Fibroblast of the conjunctiva (primary cell): ENCODE results near the gene SLC2A9.

ENCODE experiments used
- DNase-seq: peaks from one replicate; pipeline ENCODE4 v3.0.0-alpha.2; 2010; ENCODE audit warnings: low read depth

Gene SLC2A9

GRCh38 chr4:9962611-9963314 is 58.5 kb downstream of the SLC2A9 start:
- DNase-seq: no peak

DNA sequence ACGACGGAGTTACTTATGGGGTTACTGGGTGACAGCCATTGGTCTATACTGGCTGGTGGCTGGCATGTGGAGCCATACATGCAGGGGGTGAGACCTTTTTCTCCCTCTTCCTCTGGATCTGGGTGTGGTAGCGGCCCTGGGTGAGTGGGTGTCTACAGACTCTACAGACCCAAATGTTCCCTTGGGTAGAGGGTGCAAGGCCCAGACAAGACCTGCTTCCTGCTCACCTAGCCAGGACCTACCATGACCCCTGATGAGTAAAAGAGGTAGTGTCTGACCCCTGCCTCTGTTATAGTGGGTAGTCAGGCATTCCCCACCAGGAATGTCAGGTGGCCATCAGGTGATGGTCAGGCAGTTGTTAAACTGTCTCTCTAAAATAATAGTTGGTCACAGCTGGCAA is 66.8 kb downstream of the SLC2A9 start:
- no peak for DNase-seq

DNA sequence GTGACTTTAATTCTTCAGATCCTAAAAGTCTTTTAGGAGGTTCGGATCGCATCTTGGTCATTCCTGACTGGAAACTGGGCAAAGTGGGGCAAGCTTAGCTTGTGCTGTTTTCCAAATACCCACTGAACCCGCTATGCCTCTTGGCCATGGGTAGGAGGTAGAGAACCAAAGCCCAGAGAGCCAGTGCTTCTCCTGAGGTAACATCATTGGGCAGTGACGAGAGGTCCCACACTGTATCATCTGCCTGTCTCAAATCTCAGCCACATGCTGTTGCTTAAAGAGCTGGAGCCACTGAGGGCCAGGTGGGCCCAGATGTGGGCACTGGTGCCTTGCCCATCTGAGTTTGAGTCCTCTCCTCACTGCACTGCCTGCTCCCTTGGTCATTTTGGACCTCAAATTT is 68.2 kb downstream of the SLC2A9 start:
- no peak for DNase-seq

GRCh38 chr4:9952415-9952950 is 68.8 kb downstream of the SLC2A9 start:
- DNase-seq: no peak

DNA sequence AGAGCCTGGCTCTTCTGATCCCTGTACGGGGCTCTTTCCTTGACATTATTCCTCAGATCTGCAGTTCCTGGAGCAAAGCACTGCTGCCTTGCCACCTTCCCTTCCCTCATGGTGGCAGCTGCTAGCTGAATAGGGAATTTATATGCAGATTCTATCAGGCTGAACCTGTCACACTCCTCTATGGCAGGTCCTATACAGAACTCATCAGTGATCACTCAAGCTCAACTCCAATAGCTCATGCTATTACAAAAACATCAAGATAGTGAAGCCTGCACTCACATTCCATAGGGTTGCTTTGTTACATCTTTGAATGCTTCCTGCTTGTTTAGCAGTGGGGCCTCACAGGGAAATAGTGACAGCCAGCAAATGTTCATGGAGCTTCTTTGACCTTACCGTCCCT is 71.7 kb downstream of the SLC2A9 start:
- DNase-seq: no peak

DNA sequence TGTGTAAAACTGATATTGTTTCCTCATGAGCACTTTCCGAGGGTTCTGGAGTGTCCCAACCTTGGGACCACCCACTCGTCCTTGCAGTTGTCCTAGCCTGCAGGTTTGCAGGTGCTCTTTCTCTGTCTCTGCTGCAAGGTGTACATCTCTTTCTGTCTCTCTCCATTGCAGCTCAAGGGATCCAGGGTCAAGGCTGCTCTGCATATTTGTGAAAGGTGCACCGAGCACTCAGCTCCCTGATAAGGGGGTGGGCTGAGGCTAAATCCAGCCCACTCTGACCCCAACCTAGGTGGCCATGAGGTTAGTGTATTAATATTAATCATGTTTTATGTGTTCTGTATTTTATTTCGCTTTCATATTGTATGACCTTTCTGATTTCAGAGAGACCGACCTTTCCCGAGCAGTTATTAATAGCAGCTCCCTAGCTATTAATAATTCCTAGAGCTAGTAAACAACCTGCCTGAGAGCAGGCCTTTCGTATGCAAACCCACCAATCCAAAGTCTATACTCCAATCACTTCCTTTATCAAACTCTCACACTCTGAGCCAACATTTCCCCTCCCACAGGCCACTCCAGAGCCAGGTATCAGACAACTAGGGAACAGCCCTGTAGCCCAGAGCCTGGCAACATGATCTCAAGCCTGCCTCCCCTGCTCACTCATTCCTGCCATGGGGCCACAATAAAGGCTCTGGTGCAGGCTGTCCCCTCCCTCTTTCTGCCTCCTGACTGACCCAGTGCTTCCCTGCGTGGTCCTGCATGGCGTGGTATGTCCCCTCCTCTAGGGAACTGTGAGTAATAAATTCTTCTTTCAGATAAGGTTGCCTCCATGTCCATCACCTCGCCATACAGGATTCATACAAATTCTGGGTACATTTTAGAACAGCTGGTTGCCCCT is 73.9 kb downstream of the SLC2A9 start:
- DNase-seq: no peak

DNA sequence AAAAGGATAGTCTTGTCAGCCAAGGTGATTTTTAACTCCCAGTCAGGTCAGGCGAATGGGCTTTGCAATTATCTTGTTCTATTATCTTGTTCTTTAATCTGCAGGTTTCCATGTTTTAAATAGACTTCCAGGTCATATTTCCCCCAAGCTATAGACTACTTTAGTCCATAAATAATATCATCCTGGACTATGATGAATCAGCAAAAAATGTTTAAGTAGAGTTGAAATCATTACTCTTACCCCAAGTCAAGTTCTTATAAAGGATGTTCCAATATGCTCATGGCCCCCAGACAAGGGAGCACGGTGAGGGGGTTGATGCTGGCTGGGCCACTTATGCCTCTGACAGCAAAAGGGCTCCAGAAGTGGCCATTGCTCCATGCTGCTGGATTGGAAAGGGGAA is 75.1 kb downstream of the SLC2A9 start:
- DNase-seq: no peak

DNA sequence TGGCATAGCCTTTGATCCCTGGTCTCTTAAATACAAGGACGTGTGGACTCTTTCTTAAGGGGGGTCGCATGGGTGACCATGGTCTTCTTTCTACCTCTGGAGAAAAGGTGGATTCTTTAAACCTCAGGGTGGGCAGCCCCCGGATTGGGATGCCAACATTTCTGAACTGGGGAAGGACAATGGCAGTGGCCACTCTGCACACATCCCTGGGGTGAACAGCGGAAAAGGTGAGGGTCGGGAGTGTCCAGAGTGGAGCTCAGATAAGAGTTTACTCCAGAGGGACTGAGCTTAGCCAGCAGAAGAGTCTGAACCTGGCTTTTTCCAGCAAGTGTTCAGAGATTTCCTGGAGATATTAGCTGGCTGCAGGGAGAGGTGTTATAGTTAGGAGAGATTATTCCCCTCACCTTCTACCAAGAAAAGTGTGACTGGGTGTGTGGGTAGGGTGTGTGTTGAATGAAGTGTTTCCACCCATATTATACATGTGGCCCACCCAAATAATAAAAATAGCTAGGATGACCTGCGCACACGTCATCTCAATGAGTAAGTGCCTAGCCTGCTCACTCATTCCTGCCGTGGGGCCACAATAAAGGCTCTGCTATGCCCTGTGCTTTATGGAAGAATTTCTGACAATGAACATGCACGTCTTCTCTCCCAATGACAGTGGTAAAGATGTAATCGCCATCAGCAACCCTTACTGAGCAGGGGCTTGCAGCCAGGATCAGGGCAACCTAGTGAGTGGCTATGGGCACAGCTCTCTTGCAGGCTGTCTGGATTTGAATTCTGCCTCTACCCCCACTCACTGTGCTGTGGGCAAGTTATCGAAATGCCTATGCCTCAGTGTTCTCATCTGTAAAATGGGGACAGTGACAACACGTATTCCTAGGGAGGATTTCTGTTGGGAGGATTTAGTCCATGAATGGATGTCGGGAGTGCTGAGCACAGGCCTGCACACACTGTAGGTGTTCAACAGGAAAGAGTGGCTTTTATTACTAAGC is 76.6 kb downstream of the SLC2A9 start:
- DNase-seq: no peak

- no peak for DNase-seq
Observed at GRCh38 chr4:9943761-9944160, 77.5 kb downstream of the SLC2A9 start.

DNA sequence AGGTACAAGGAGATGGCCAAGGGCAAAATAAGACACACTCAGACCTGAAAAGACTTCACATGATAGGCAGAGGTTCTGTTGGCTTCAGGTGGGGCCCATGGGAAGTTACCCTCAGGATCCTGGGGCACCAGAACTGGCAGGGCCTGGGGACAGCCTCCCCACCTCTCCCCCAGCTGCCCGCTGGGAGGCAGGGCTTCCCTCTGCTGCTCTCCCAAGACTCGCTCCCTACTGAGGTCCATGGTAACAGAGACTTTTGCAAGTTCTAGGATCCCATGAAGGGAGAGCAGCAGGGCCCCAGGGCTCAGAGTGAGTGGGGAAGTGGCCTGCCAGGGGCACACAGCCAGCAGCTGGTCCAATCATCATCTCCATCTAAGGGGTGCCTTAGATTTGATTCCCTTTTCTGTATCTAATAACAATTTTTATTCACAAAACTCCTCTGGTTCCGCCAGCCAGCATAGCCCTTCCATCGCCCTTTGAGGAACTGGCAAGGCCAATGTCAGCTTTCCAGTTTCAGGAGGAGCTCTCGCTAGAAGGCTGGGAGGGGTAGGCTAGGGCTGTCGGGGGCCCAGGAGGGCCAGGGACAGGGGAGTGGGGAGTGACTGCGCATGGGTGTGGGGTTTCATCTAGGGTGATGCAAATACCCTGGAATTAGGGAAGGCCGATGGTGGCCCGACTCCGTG is 78.2 kb downstream of the SLC2A9 start:
- no peak for DNase-seq

DNA sequence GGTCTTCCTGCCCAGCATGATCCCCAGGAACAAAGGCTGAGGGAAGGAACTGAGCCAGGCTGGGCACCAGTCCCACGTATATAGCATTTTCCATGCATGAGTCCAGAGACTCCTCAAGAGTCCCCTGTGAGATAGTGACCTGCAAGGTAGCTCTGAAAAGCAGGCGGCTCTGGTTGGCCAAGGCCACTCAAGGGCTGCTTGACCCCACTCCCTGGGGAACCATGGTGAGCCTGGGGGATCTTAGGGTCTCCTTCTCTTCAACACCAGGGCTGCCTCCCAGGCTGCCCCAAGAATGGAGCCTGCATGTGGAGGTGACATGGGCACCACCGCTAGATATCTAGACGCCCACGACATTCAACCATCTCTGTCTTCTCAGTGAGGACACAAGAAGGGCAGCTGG is 79.2 kb downstream of the SLC2A9 start:
- DNase-seq: no peak

DNA sequence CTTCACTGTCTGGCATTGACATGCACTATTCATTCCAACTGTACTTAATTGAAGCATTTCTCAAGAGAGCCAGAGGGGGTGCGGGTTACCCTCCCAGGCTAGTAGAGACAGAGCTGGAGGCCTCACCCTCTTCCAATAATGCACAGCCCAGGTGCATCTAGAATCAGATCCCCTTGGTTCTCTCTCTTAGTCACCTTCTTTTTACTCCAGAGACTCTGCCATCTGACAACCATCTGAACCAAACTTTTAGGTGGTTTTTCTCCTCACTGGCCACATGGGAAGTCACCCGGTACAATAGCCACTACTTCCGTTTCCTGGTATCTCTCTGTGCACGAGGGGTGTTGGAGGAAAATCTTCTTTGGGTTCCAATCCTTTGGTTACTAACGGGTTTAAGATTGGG is 81.3 kb downstream of the SLC2A9 start:
- no peak for DNase-seq

GRCh38 chr4:9938933-9939332 is 82.4 kb downstream of the SLC2A9 start:
- DNase-seq: no peak

DNA sequence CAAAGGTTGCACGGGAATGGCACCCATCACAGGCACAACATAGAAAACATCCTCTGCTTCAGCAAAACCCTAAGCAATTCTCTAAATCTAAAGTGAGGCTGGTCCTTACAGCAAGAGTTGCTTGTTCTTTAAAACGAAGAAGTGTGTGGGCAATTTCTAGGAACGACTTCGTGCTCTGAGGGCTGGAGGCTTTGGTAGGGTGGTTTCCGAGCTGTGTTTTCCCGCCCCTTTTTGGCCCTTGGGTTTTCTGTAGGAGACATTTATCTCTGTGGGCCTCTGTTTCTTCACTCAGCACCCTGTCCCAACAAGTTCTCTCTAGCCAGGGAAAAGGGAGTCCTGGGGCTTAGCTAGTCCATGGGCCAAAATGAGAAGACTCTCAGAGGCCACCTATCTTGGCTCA is 84.2 kb downstream of the SLC2A9 start:
- no peak for DNase-seq

DNA sequence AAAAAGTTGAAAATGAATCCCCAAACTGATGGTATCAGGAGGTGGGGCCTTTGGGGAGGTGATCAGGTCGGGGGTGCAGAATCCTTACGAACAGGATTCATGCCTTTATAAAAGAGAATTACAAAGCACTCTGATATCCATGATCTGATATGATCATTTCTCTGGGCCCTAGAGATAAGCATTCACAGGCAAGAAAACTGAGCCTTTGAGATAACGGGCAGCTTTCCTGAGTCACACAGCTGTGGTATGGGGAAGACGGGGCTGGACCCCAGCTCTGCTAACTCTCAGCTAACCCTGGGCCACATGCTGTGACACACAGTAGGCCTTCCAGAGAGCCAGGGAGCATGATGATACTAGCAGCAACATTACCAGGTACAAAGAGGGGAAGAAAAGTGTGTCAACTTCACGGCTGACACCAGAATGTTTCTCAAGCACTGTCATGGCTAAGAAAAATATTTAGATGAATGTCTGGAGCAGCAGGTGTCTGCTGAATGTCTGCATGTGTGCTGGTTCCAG is 85.1 kb downstream of the SLC2A9 start:
- no peak for DNase-seq

- DNase-seq: no peak
Observed at GRCh38 chr4:9933956-9934355, 87.3 kb downstream of the SLC2A9 start.

DNA sequence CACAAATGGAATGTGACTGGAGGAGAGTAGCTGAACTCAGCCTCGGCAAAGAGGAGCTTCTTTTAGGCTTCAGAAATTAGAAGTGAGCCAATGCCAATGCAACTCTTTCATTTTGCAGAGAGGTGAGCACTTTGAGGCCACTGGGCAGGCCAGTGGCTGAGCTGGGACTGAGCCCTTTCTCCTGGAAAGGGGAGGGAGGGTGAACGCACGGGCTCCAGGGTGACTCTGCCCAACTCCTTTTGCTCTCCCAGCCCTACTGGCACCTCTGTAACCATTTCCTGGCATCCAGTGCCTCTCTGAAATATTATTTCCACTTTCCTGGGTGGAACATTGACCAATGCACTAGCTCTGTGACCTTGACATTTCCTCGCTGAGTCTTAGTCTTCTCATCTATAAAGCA is 88.1 kb downstream of the SLC2A9 start:
- DNase-seq: no peak

DNA sequence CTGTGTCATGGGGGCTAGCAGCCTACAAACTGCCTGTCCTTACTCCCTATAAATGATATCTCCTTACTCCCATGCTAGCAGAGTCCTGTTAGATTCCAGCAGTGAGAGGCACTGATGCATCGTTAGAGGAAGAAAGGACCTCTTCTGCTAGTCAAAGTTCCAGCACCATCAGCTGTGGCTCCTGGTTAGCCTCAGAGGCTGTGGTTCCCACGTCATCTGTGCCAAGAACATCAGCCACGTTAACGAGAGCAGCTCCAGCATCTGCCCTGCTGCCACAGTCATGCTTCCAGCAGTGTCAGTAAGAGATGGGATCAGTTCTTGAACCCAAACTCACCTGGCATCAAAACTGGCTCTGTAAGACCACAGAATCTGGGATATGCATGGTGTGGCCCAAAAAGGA is 88.5 kb downstream of the SLC2A9 start:
- no peak for DNase-seq

- DNase-seq: no peak
Observed at GRCh38 chr4:9931146-9931545, 90.2 kb downstream of the SLC2A9 start.

DNA sequence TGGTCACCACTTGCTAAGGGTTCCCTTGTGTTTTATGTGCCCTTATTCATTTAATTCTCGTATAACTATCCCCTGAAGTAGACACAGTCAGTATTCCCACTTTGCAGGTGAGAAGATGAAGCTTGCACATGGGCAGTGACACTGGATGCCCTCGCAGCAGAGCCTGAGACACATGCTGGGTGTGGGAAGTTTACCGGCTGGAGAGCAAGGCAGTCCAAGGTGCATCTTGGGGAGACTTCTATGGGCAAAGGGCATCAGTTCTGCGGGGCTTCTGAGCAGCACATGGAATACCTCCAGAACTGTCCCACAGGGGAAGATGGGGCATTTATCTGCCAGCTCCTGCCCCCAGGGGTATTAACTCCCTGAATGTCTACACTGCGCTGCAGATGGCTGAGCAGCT is 92.2 kb downstream of the SLC2A9 start:
- DNase-seq: no peak

DNA sequence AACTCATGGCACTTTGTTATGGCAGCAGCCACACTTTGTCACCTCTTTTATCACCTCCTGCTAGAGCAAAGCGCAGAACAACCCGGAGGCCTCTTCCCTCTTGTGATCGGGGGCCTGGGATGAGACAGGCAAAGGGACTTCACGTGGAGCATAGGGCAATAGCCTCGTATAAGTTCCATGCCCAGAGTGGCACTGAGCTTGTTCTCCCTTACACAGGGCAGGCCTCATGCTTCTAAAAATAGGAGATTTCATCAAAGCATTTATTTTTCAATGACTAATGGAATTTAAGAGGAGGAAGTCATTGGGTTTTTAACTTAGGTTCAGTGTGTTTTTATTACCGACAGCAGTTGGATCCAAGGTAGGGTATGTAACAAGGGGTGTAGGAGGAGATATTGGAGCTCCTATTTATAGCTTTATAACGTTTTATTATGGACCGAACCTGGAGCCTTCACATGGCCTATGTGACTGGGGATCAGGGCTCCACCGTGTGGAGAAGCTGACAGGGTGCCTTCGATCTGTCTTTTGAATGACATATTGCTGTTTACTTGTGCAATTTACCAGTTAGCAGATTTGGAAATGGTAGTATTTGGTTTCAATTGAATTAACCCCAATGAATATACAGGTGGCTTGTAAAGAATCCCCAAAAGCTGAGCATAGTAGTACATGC is 93.8 kb downstream of the SLC2A9 start:
- DNase-seq: no peak
